Transverse colon (tissue), 4 donors: ENCODE measurements around the gene RARB. TPM values are rescaled to one million over a fixed set of nuclear protein-coding genes. Genes with fewer than 3 reads are reported as not detected.
A peak's percentile ranks its signal among the peaks of the same experiment; 100 is the strongest.

Experiments used
- DNase-seq: peaks from one replicate; pipeline ENCODE4 v3.0.0-alpha.2; 2019
- H3K27ac ChIP-seq, 4 donors: fragments of 200-600 bp; sonication (generic); 2 replicates each; pipeline ENCODE4 v1.5.1; 2016 to 2018; ENCODE audit warnings: inconsistent platforms in 4 of 4
- H3K27me3 ChIP-seq: fragments of 200-600 bp; sonication (generic); 2 replicates; pipeline ENCODE4 v1.5.1; 2017; ENCODE audit warnings: inconsistent platforms
- H3K36me3 ChIP-seq, 4 donors: fragments of 200-600 bp; sonication (generic); 2 replicates each; pipeline ENCODE4 v1.5.1; 2017 to 2019; ENCODE audit warnings: inconsistent platforms in 4 of 4
- H3K4me1 ChIP-seq, 4 donors: fragments of 200-600 bp; sonication (generic); 2 replicates each; pipeline ENCODE4 v1.5.1; 2017 to 2020; ENCODE audit warnings: inconsistent platforms in 4 of 4
- H3K4me3 ChIP-seq, 4 donors: fragments of 200-600 bp; sonication (generic); 1 replicate in 1 of 4; 2 replicates in 3 of 4; pipeline versions ENCODE4 v1.5.1 to v1.6.1; 2017 to 2019; ENCODE audit warnings: inconsistent platforms in 4 of 4
- H3K9me3 ChIP-seq, 2 donors: fragments of 200-600 bp; sonication (generic); 2 replicates each; pipeline ENCODE4 v1.5.1; 2017 to 2019; ENCODE audit warnings: inconsistent platforms in 2 of 2
- EP300 ChIP-seq: sonication (generic); formaldehyde crosslinking; IDR thresholded peaks from one replicate; pipeline ENCODE4 v1.6.1; 2017; ENCODE audit warnings: antibody characterized with exemption, low read depth
- POLR2A ChIP-seq: fragments of 450-650 bp; IDR thresholded peaks from one replicate; pipeline ENCODE4 v1.6.1; 2016; ENCODE audit warnings: antibody characterized with exemption, mild to moderate bottlenecking, moderate library complexity
- POLR2AphosphoS5 ChIP-seq, 3 donors: sonication (generic); formaldehyde crosslinking; IDR thresholded peaks; one replicate each; pipeline ENCODE4 v1.6.1; 2016; ENCODE audit warnings: antibody characterized with exemption in 3 of 3
- WGBS, 2 donors: methylation state at CpG; one replicate each; pipeline ENCODE4 v1.1.5; 2018; ENCODE audit warnings: low coverage in 1 of 2; 5-methylcytosine and 5-hydroxymethylcytosine counted together
- in situ Hi-C, 4 donors: fragments of 200-750 bp; cut with MboI; loops; one replicate each; pipeline versions ENCODE4 v1.15.0 to v1.15.1; 2017; ENCODE audit warnings: low sequenced_read_pairs in 3 of 4, low pct_ligation_motif_present in 1 of 4, low pct_unique_long_range_greater_than_20kb in 1 of 4
- intact Hi-C: fragments of 100-400 bp; cut with DNase I; formaldehyde crosslinking; loops from one replicate; pipeline ENCODE4 v1.15.1; 2023; ENCODE audit warnings: low total_unique reads
- total RNA-seq, 4 donors: library from RNA; depleted of rRNA; stranded (reverse); fragments of >200 nt; gene quantifications; one replicate each; pipeline ENCODE4 v1.1.0, GENCODE V29; 2016
- TF ChIP-seq, protein P1 (sequence below), 5 experiments: fragments of 200-600 bp in 3 of 5; fragments of 450-650 bp in 2 of 5; sonication (generic) in 3 of 5; IDR thresholded peaks; 1 replicate in 2 of 5; 2 replicates in 3 of 5; pipeline ENCODE4 v1.5.1; 2016 to 2017; ENCODE audit warnings: antibody characterized with exemption in 5 of 5, inconsistent platforms in 3 of 5, mild to moderate bottlenecking in 2 of 5, moderate library complexity in 1 of 5

The RARB gene
- total RNA-seq, 4 donors from 2014 or later = 2.4 to 4.5 (median 2.9) TPM; not detected in 1

DNA sequence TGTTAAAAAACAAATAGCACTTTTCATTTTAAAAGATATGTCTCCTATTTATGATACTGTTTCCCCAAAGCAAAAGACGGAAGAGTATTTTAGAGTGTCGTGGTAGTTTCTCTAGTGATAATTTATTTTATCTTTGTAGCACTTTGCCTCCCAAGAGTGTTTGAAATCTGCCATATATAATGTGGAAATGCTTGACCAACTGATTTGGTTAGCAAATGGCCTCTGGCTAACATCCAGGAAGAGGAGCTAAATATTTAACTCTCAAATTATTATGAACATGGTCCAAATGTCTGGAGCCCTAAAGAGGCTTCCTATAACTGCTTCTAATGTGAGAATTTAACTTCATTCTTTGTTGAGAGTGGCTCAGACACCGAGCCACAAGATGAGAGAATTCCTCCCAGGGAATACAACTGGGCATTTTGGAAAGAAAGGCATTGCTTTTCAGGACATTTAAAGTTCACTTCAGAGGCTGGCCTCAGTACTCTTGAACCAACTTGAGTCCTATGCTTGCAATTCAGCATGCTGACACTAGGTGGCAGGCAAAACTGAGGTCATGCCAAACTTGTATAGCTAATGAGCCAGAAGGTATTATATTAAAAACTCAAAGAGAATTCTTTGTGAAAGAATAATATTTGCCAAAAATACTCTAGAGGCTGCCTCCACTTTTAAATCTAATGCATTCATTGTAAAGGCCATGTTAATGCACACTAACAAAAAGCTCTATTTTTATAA lies 104.5 kb downstream of the RARB start:
- H3K9me3 ChIP-seq = no peaks in the 10 kb centered on the region
- DNase-seq = no peak
- no peaks in the 10 kb centered on the region for H3K36me3 ChIP-seq
- no peak overlapping the region for H3K27ac ChIP-seq
- WGBS, 2 donors = 79 to 82% methylated on average over 3 of the region's 3 CpGs
- intact Hi-C loops (no loop called here), in situ Hi-C loops (no loop called here)
- H3K4me1 ChIP-seq = no peaks in the 10 kb centered on the region
- no peak overlapping the region for H3K4me3 ChIP-seq
- H3K27me3 ChIP-seq = no peaks in the 10 kb centered on the region
- TF ChIP-seq POLR2A (no peak), POLR2AphosphoS5 (IDR thresholded peaks at IDR 0.05) (no peak), EP300 (no peak)
- TF ChIP-seq, protein P1, sequence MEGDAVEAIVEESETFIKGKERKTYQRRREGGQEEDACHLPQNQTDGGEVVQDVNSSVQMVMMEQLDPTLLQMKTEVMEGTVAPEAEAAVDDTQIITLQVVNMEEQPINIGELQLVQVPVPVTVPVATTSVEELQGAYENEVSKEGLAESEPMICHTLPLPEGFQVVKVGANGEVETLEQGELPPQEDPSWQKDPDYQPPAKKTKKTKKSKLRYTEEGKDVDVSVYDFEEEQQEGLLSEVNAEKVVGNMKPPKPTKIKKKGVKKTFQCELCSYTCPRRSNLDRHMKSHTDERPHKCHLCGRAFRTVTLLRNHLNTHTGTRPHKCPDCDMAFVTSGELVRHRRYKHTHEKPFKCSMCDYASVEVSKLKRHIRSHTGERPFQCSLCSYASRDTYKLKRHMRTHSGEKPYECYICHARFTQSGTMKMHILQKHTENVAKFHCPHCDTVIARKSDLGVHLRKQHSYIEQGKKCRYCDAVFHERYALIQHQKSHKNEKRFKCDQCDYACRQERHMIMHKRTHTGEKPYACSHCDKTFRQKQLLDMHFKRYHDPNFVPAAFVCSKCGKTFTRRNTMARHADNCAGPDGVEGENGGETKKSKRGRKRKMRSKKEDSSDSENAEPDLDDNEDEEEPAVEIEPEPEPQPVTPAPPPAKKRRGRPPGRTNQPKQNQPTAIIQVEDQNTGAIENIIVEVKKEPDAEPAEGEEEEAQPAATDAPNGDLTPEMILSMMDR (IDR thresholded peaks at IDR 0.05) = peak in 2 of 5 experiments; percentile 23 to 35

DNA sequence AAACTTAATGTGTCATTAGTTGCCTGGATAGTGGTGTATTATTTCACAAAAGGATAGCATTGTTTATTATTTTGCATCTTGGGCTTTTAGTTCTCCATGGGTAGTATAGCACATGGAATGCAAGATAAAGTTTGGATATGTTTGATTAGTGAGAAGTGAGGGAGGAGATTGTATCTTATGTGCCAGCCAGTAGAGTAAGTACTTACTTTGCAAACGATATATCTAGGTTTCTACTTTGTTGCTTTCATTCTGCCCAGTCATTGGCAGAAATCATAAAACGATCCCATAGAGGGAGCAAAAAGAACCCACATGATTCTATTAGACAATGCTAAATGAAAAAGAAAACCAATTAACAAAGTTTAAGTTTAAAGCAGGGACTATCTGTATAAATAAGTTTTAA lies 105.3 kb downstream of the RARB start:
- no peaks in the 10 kb centered on the region for H3K27me3 ChIP-seq
- no peak overlapping the region for H3K4me3 ChIP-seq
- no peak for DNase-seq
- in situ Hi-C loops (no loop called here), intact Hi-C loops (no loop called here)
- no peaks in the 10 kb centered on the region for H3K36me3 ChIP-seq
- no peak overlapping the region for H3K27ac ChIP-seq
- no peaks in the 10 kb centered on the region for H3K9me3 ChIP-seq
- no peaks in the 10 kb centered on the region for H3K4me1 ChIP-seq
- 75 to 93% methylated on average over 2 of the region's 2 CpGs for WGBS, 2 donors
- TF ChIP-seq POLR2AphosphoS5 (IDR thresholded peaks at IDR 0.05) (no peak), EP300 (no peak)

DNA sequence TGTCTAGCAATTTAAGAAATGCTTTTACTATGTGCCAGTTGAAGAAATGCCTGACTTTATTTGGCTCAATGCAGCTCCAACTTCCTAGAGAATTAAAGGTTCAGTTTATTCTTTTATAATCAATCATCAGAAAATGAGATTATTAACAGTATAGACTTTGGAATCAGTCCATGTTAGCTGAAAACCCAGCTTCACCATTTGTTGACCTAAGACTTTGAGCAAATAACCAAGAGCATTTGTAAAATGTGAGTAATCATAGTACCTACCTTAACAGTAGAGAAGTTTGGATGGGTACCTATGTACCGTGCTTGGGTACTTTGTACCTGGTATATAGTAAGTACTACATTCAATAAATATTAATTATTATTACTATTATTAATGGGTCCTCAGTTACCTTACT lies 105.9 kb downstream of the RARB start:
- in situ Hi-C loops = no loop called here

DNA sequence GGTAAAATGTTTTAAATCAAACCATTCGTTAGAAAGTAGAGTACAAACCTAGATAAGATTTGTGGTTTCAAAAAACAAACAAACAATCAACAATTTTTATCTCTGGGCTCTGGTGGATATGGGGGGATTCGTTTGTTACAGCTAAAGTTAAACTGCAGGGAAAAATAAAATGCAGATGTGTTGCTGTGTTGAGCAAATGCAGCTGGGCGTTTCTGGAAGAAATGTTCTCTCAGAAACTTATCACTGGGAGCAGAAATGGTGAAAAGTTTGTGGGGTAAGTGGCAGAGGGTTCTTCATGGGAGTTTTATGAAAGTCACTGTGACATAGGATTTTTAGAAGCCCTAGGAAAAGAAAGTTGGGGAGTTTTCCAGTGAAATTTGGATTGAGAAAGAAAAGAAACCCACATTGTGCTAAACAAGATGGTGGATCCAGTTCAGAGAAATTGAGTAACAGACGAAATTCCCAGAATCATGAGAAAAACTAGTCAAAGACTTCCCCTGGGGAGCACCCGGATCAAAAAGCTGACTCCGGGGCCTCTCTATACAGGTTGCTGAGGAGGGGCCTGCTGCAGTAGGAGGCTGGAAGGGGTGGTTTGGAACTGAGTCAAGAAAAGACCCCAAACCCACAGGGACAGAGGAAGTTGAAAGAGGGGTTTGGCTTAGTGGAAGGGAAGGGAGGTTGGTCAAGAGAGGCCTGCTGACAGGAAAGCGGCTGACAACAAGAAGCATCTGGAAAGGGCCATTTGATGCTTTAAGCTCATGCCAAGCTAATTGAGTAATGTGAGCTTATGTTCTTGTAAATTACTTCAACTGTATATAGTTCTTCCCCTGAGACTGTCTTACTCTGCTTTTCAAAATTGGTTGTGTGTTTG lies 108.7 kb downstream of the RARB start:
- in situ Hi-C loops = no loop called here
- Histone ChIP-seq H3K27ac (no peak overlapping the region), H3K4me1 (no peaks in the 10 kb centered on the region), H3K36me3 (no peaks in the 10 kb centered on the region), H3K27me3 (no peaks in the 10 kb centered on the region), H3K9me3 (no peaks in the 10 kb centered on the region), H3K4me3 (no peak overlapping the region)
- intact Hi-C loops = no loop called here
- WGBS, 2 donors = 68 to 69% methylated on average over 6 to 7 of the region's 7 CpGs
- TF ChIP-seq, protein P1 (IDR thresholded peaks at IDR 0.05) = no peak
- no peak for TF ChIP-seq EP300
- TF ChIP-seq POLR2A = no peak
- TF ChIP-seq POLR2AphosphoS5 (IDR thresholded peaks at IDR 0.05) = no peak
- DNase-seq = no peak

More for the DNA sequence above, 105.9 kb downstream of the RARB start:
- Histone ChIP-seq H3K4me3 (no peak overlapping the region), H3K27ac (no peak overlapping the region), H3K9me3 (no peaks in the 10 kb centered on the region), H3K4me1 (no peaks in the 10 kb centered on the region), H3K27me3 (no peaks in the 10 kb centered on the region), H3K36me3 (no peaks in the 10 kb centered on the region)
- no peak for DNase-seq
- intact Hi-C loops = no loop called here
- TF ChIP-seq POLR2A = no peak
- TF ChIP-seq, protein P1 (IDR thresholded peaks at IDR 0.05) = no peak
- no peak for TF ChIP-seq POLR2AphosphoS5 (IDR thresholded peaks at IDR 0.05)
- no peak for TF ChIP-seq EP300
- WGBS, 2 donors = 62 to 80% methylated on average over 1 of the region's 1 CpG
